ENCODE data around the gene KANSL1.

The KANSL1 gene

GRCh38 chr17:46163929-46164594 lies 29.2 kb downstream of the KANSL1 start:
- DNase-seq = no peak

DNA sequence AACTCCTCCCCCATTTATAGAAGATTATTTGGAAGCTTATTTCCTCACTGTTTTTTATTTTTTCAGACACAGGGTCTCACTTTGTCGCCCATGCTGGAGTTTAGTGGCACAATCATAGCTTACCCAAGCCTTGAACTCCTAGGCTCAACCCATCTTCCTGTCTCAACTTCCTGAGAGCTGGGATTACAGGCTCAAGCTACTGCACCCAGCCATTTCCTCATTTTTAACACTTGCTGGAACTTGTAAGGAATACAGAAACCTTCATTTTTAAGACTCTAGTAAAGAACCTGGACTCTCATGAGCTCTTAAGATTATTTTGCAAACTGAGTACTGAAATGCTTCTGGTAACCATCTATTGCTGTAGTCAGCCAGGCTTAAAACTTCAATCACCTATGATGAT lies 29.9 kb downstream of the KANSL1 start:
- DNase-seq = no peak

GRCh38 chr17:46162866-46163265 lies 30.4 kb downstream of the KANSL1 start:
- DNase-seq = no peak

DNA sequence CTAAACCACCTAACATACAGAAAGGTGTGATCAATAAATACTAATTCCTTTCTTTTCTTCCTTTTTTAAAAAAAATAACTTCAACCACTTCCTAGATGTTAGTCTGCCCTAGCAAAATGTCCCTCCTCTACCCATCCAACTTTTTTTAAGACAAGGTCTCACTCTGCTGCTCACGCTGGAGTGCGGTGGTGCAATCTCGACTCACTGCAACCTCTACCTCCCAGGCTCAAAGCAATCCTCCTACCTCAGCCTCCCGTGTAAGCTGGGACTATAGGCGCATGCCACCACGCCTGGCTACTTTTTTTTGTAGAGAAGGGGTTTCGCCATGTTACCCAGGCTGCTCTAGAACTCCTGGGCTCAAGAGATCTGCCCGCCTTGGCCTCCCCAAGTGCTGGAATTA lies 33.1 kb downstream of the KANSL1 start:
- DNase-seq = no peak

DNA sequence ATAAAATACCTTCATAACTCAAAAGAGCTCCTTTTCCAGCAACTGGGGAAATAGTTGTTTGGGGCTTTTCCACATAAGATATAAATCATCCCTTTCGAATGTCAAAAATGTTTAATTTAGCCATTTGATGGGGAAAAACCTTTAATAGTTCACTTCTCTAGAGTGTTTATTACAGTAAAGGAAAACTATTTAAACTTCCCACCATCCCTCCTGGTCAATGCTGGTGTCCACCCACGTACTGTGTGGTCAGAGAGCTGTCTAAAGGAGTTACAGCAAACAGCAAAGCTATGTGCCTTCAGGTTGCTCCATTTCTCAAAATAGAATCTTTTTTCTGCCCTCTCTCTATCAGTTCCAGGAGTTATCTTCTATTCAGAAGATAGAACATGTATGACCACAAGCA lies 33.5 kb downstream of the KANSL1 start:
- no peak for DNase-seq

DNA sequence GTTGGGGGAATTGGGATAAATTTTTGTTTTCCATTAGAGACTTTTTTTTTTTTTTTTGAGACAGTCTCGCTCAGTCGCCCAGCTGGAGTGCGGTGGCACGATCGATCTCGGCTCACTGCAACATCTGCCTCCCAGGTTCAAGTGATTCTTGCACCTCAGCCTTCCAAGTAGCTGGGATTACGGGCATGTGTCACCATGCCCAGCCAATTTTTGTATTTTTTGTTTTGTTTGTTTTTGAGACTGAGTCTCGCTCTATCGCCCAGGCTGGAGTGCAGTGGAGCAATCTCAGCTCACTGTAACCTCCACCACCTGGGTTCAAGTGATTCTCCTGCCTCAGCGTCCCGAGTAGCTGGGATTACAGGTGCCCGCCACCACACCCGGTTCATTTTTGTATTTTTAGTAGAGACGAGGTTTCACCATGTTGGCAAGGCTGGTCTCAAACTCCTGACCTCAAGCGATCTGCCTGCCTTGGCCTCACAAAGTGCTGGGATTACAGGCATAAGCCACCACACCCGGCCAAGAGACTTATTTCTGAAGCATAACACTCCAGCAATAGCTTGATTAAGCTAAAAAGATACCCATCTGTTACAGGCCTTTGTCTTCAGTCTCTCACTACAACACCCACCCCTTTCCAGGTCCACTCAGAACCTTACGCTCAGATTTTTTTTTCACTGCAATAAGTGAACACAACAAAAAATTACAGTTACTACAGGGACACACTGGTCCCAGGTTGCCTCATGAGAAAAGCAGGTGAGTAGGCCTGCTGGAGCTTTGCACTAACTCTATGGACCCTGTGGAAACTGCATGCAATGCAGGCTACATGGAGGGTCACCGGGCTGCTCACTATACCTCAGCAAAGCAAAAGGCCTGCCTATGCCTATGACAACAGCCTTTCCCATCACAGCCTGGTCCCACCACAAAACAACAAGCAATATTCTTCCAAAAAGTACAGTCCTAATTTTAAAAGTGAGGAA lies 34.6 kb downstream of the KANSL1 start:
- DNase-seq = no peak

DNA sequence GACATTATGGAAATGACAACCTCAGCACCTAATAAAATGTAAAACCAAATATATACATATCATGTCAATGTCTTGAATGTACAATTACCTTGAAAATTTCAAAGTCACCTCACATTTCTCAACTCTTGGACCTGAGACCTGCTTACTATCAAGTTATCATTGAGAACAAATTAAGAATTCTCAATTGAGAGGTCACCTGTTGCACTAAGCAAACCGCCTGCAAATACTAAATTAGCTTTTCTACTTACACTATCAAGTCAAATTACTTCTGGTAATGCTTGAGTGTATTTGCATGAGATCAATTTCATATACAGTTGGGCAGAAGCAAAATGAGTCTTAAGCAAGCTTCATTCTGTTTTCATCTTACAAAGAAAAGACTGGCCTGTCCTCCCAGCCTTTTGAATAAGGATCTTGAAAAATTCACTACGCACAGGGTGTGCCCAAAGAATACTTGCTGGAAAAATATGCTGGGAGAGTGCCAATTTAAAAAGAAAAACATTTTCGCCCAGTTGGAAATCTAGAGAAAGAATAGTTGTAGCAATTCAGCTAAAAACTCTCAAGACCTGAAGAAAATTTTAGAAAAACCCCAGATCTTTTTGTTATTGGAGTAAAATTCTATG lies 35.7 kb downstream of the KANSL1 start:
- no peak for DNase-seq

DNA sequence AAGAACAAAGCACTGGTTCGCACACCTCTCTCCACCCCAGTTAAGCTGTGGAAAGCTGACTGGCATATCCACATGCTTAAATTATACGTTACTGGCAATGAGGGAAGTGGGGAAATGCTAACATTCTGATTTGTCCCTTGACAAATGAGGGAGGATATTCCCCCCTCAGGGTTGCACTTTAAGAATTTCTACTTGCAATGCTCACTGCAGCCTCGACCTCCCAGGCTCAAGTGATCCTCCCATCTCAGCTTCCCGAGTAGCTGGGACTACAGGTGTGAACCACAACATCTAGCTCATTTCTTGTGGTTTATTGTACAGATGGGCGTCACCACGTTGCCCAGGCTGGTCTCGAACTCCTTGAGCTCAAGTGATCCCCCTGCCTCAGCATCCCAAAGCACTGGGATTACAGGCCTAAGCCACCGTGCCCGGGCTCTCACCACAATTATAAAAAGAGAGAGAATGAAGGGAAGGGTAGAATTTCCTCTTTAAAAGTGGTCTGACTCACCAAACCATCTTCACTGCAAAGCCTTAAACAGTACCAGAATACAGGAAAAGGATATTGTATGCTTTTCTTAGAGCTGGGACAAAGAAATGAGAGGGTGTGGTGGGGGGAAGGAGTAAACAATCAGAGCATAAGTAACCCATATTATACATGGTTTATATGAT lies 38.9 kb downstream of the KANSL1 start:
- peak in 1 of 2 donors; percentile 12 for DNase-seq

DNA sequence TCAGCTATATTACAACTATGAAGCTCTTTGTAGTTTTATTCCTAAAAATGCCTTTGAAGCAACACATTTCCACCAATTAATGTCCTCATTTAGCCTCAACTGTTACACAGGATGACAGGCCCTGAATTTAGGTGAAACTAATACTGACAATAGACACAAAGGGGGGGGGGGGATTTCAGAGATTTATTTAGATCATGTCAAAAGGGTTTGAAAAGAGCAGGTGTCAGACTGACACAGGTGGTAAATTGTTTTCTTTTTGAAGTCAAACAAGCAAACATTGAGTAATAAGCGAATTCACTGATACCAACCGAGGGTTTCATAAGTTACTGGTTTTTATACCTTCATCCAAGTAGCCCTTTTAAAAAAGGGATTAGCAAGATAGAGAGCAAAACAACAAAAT lies 40.8 kb downstream of the KANSL1 start:
- DNase-seq = no peak

GRCh38 chr17:46151762-46152161 lies 41.5 kb downstream of the KANSL1 start:
- no peak for DNase-seq

- DNase-seq = no peak
Observed at GRCh38 chr17:46150216-46150963, 42.8 kb downstream of the KANSL1 start.

DNA sequence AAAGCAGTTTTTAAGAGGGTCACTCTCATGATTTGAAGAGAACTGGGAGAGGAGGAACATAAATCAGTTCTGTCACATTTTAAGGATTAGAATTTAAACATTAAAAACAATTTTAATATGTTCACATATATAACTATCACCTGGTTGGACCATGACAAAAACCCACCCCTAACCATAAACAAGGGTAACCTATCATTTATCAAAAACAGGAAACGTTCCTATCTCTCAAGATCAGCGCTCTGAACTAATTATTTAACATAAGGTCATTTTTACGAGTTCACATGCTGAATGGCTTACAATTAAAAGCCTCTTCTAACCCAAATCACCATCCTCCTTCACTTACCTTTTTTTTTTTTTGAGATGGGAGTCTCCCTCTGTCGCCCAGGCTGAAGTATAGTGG lies 45.0 kb downstream of the KANSL1 start:
- no peak for DNase-seq

DNA sequence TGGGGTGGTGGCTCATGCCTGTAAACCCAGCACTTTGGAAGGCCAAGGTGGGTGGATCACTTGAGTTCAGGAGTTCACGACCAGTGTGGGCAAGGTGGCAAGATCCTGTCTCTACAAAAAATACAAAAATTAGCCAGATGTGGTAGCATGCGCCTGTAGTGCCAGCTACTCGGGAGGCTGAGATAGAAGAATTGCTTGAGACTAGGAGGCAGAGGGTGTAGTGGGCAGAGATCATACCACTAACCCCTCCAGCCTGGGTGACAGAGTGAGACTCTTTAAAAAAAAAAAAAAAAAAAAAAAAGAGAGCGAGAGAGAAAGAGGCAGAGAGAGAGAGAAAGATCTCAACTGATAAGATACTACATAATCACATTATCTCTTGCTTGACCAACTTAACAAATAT lies 45.9 kb downstream of the KANSL1 start:
- DNase-seq = no peak

GRCh38 chr17:46144246-46144645 lies 49.0 kb downstream of the KANSL1 start:
- DNase-seq = no peak

DNA sequence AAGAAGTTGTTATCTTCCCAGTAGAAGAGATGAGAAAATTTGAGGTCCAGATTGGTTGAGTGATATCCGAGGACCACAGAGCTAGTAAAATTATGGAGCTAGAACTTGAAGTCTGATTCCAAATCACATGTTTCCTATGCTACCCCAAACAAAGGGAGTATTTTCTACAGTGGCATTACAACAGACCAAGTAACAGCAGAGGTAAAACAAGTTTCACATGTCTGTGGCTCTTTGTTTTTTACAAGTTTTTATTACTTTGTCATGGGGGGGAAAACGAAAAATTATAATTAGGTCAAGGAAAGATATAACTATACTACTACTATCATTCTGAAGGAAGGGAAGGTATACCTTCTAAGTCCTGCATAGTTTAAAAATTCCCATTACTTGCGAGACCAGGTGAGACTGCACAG lies 49.4 kb downstream of the KANSL1 start:
- DNase-seq = no peak

DNA sequence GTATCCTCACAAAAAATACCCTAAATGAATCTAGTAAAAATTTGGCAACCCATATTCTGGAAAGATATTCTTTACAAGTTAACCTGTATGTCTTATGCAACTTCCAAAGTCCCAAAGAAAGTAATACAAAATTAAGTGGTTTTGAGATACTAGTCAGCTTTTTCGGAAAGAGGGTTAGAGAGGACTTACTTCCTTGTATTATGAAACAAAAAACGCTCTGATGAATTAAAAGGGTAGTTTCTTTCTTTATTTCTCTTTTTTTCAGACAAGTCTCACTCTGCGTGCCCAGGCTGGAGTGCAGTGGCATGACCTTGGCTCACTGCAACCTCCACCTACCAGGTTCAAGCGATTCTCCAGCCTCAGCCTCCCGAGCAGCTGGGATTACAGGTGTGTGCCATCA lies 51.6 kb downstream of the KANSL1 start:
- DNase-seq = no peak

DNA sequence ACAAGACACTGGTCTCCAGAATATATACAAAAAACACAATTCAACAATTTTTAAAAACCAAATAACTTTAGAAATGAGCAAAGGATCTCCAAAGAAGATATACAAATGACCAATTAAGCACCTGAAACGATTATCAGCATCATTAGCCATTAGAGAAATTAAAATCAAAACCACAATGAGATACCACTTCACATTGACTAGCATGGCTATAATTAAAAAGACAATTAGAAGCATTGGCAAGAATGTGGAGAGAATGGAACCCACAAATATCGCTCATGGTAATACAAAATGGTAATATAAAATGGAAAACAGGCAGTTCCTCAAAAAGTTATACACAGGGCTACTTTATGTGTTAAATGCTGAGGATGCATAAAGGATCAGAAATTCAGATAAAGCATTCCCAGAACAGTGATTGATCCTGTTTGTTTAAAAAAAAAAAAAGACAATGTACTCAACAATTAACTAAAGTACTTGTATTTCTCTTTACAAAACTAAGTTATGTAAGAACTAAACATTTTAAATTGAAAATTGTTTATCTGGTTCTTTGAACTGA lies 52.5 kb downstream of the KANSL1 start:
- DNase-seq = no peak

DNA sequence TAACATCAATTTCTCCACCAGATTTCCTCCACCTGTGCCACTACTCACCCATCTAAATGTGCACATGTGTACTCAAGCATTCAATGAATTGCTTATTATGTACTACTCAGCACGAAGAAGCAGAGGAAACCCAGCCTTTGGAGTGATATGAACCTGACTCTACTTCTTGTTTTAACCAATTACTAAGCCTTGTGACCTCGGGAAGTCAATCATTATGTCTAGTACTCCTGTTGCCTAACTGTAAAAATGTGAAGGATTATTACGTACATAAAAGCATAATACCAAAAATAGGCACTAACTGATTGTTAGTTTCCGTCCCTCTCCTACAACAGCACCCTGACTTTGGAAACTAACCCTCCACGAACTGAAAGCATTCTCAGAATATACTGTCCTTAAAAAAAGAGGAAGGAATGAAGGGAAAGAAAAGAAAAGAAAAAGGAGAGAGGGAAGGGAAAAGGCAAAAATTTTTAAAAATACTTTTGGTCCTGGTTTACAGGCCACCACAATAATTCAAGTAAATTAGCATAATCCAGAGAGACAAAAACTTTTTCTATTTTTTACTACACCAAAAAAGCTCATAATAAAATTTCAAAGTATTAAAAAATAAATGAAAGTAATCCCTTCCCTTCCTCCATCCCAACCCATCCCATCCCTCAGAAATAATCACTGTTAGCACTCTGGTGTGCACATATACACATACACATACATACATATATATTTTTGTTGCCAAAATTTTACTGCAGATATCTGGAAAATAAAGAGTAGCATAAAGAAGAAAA lies 53.6 kb downstream of the KANSL1 start:
- DNase-seq = no peak

GRCh38 chr17:46138473-46138872 lies 54.8 kb downstream of the KANSL1 start:
- DNase-seq = no peak

DNA sequence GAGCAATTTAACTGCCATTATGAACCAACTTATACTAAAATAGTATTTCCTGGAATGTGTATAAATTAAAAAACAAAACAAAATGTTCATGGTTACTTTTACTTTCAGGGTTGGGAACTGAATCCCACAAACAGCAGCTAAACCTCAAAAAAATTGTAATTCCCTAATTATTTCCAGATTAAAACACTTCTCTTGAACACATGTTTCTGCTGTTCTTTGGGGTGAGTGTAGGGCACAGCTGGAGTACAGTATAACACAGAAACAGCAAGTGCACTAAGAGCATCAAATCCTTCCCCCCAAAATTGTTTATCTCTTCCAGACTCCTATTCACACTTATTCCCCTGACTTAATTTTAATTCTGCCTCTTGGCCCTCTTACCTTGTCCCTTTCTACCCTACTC lies 56.4 kb downstream of the KANSL1 start:
- DNase-seq = no peak

DNA sequence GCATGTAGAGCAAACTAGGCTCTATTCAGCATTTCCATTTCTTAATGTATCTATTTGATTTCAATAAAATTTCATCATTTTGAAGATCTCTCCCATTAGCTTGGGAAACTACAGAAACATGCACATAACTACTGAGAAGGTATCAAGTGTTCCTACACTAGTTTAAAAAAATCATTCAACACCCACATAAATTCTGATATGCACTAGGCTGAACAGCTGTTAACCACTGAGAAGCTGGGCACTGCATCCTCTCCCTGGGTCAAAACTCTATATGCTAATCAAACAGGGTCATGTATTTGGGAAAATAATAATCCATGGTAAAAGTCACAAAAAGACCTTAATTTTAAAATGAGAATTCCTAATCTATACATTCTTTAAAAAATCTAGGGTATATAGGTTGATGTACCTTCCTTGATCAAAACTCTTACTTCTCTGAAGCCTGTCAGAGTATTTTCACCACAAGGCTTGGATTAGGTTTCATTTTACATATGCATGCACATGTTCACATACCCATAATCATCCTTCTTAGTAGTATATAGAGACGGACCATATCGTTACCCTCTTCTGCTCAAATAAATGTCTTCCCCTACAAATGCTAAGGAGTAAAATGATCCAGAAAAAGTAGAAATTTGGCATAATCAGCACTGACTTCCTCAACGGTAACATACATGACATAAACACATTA lies 57.2 kb downstream of the KANSL1 start:
- no peak for DNase-seq
